Gastrocnemius medialis (tissue), 4 donors: Measurements from ENCODE around the gene SLC1A3.
A peak's percentile ranks its signal among the peaks of the same experiment; 100 is the strongest.

Experiments used
- CTCF ChIP-seq, 5 experiments: fragments of 450-650 bp in 3 of 5; fragments of 200-600 bp in 2 of 5; sonication (generic) in 2 of 5; IDR thresholded peaks in 4 of 5; conservative IDR thresholded peaks in 1 of 5; 1 replicate in 4 of 5; 2 replicates in 1 of 5; pipeline ENCODE4 v1.5.1; 2016 to 2019; ENCODE audit warnings: antibody characterized with exemption in 5 of 5, mild to moderate bottlenecking in 3 of 5, moderate library complexity in 3 of 5
- POLR2A ChIP-seq, 2 donors: fragments of 450-650 bp; IDR thresholded peaks; one replicate each; pipeline ENCODE4 v1.6.1; 2017; ENCODE audit warnings: antibody characterized with exemption in 2 of 2, mild to moderate bottlenecking in 2 of 2, moderate library complexity in 2 of 2

- peak; percentile 40 to 58 (median 55) for TF ChIP-seq CTCF (IDR thresholded peaks at IDR 0.05 in 4 of 5, conservative IDR thresholded peaks at IDR 0.05 in 1 of 5)
- no peak for TF ChIP-seq POLR2A (IDR thresholded peaks at IDR 0.05)
Measured at GRCh38 chr5:36696059-36696673, 89.8 kb downstream of the SLC1A3 start.
